Stimulated activated CD8-positive, alpha-beta memory T cell treated with anti-CD3 and anti-CD28 coated beads, Interleukin-4, amount 100 ng/mL, for 24 hours (primary cell): Measurements from ENCODE around the gene DZIP1.
"Not testable (repeated sequence)": the region's sequence is repeated elsewhere in the genome, so short reads cannot be mapped to it uniquely, and the experiment has no call there.

Source experiments
- DNase-seq: peaks from one replicate; pipeline ENCODE4 v3.0.0-alpha.2; 2020; ENCODE audit warnings: low read depth

Gene DZIP1

DNA sequence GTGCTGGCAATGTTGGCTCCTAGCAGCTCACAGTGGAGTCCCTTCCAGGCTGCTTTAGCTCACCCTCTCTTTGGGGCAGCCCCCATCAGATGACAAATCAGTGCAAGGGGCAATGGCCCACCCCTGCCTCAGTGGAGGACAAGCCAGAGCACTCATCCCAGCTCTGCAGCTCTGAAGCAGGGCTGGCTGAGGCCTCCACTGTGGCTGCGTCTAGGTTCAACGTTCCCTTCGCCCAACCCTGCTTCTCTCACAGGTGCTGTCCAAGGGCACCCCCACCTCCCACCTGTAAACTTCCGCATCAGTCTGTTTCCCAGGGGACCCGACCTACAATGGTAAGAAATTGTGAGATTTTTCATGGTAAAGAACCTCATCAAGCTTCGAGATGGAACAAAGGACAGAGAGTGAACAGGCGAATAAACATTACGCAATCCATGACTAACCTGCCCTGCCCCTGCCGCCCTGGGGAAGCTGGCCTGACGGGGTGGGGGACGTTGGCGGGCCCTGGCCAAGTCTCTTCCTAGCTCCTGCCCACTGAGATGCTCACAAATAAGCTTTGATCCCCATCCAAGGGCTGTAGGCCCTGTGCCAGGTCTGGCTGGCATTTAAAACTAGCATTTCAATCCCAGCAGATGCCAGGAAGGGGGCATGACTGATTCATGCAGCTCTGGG is 40.5 kb downstream of the DZIP1 start:
- DNase-seq, result no peak

- DNase-seq, result no peak
Measured at GRCh38 chr13:95601906-95602305, 42.6 kb downstream of the DZIP1 start.

DNA sequence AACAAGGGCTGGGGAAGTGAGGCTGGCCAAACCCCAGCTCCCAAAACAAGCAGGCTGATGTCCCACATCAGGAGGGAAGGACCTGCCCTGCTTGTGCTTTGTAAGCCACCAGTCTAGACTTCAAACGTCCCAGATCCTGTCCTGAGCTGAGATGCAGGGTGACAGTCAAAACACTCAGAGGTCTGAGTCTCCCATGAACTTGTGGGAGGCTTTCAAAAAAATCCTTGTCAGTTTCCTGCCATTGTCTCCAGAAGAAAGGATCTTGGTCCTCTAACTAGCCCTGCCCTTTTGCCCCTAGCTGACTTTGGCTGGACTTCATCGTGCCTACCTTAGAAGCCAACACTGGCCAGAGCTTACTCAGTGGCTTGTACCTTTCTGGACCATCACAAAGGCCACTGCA is 43.3 kb downstream of the DZIP1 start:
- no peak for DNase-seq

- no peak for DNase-seq
Measured at GRCh38 chr13:95596701-95597100, 47.8 kb downstream of the DZIP1 start.

DNA sequence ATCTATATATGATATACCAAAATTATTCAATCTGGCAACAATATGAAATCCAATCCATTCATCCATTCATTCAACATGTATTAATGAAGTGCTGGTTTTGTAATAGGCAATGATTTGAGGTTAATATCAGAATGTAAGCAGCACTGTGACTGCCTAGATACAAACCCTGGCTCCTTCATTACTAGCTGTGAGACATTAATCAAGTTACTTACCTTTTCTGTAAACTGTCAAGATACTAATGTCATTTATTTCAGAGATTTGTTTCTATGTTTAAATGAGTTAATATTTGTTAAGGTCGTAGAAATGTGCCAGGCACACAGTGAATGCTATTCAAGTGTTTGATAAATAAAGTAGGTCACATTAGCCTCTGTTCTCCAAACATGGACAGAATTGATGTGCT is 51.0 kb downstream of the DZIP1 start:
- DNase-seq, result no peak

- no peak for DNase-seq
Measured at GRCh38 chr13:95588721-95589120, 55.8 kb downstream of the DZIP1 start.

- DNase-seq, result no peak
Measured at GRCh38 chr13:95588134-95588533, 56.4 kb downstream of the DZIP1 start.

DNA sequence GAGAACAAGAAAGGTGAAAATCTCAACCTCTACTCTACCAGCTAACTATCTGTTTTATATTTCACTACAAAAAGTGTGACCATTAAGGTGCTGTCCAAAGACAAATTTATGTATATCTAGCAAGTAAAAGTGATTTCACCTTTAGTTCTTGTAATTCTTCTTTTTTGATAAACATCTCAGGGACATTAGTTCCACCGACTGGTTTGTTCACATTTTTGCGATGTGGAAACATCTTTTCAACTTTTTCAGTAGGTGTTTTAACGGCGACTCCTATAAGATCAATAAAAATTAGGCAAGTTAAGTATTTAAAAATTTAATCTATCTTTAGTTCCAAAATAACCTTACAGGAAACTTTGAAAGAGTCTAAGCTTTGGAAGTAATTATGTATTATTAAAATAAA is 58.6 kb downstream of the DZIP1 start:
- DNase-seq, result no peak

- no peak for DNase-seq
Measured at GRCh38 chr13:95579303-95579702, 65.2 kb downstream of the DZIP1 start.

GRCh38 chr13:95573221-95573620 is 71.3 kb downstream of the DZIP1 start:
- no peak for DNase-seq

GRCh38 chr13:95571941-95572340 is 72.6 kb downstream of the DZIP1 start:
- no peak for DNase-seq

DNA sequence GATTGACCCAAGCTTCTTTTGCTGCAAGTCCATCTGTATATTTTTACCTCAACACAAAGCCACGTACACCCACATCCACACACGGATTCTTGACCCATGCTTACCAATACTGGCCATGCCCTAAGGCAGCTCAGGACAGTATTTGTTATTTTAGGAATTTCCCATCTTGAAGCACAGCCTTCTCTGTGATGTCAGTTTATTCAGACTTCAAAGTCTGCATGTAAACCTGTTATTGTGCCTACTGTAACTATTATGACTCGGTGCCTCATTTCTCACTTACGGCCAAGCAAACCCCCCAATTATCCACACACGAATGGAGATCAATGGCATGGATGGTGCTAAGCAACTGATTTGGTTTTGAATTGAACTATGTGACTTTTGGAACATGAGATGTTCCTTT is 74.5 kb downstream of the DZIP1 start:
- no peak for DNase-seq

DNA sequence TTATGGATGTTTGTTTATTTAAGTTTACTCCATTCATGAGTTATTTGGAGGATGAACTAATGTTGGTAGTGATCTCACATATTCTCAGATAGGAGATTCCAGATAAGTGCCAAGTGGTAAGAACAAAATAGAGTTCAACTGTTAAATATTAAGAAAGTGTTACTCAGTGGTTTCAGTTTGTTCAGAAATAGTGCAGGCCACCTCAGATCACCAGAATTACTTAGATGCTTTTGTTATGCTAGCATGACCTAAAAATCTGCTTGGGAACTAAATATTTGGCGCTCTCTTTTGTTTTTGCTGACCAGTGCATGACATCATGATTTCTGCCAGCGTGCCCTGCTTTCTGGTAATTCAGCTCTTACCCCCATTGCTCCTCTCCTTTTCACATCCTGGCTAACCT is 76.4 kb downstream of the DZIP1 start:
- no peak for DNase-seq

DNA sequence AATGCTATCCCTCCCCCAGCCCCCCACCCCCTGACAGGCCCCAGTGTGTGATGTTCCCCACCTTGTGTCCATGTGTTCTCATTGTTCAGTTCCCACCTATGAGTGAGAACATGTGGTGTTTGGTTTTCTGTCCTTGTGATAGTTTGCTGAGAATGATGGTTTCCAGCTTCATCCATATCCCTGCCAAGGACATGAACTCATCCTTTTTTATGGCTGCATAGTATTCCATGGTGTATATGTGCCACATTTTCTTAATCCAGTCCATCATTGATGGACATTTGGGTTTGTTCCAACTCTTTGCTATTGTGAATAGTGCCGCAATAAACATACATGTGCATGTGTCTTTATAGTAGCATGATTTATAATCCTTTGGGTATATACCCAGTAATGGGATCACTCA is 78.7 kb downstream of the DZIP1 start:
- not testable (repeated sequence) for DNase-seq

DNA sequence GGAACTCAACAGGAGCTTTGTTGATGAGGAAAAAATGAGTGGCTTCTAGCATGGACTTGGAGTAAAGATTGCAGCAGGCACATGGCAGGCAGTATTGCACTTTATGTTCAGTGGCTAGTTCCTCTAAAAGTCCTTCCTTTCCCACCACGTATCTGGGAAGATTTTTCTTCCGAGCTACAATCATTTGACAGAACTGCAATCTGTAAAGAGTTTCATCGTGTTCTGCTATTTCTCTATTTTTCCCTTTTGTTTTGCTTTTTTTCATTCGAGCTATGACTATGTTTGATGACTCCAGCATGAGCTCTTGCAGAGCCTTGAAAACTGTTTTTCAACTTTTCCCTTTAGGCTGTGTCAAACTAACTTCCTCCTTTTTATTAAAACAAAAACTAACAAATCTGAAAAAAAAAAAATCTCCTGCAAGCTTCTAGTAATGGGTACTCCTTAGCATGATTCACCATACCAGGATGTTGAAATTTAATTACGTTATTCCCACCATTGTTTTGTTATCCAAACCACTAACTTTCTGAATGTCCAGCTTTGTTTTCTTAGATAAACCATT is 79.7 kb downstream of the DZIP1 start:
- DNase-seq, result no peak

- DNase-seq, result no peak
Measured at GRCh38 chr13:95564091-95564490, 80.4 kb downstream of the DZIP1 start.

GRCh38 chr13:95560387-95560786 is 84.1 kb downstream of the DZIP1 start:
- DNase-seq, result no peak

- DNase-seq, result no peak
Measured at GRCh38 chr13:95559100-95559499, 85.4 kb downstream of the DZIP1 start.

- no peak for DNase-seq
Measured at GRCh38 chr13:95557013-95557412, 87.5 kb downstream of the DZIP1 start.

GRCh38 chr13:95553581-95554385 is 90.7 kb downstream of the DZIP1 start:
- no peak for DNase-seq

- no peak for DNase-seq
Measured at GRCh38 chr13:95552539-95553441, 91.7 kb downstream of the DZIP1 start, which contains the start of gene CLDN10. Gene CLDN10 (plus strand): TSS chr13:95552720. CDS start chr13:95552754, 34 bp downstream.

GRCh38 chr13:95552208-95552538 is 92.3 kb downstream of the DZIP1 start:
- DNase-seq, result no peak
